GM18511 (cell line): ENCODE results near the gene TEX13C.
A peak's percentile ranks its signal among the peaks of the same experiment; 100 is the strongest.
"Not testable (repeated sequence)": the region's sequence is repeated elsewhere in the genome, so short reads cannot be mapped to it uniquely, and the experiment has no call there.

ENCODE experiments used
- ATAC-seq: cut with Tn5 transposase; IDR thresholded peaks from one replicate; pipeline ENCODE4 v1.9.1; 2021; ENCODE audit warnings: mild to moderate bottlenecking, moderate library complexity; ENCODE audit not compliant: unreplicated experiment

The TEX13C gene

DNA sequence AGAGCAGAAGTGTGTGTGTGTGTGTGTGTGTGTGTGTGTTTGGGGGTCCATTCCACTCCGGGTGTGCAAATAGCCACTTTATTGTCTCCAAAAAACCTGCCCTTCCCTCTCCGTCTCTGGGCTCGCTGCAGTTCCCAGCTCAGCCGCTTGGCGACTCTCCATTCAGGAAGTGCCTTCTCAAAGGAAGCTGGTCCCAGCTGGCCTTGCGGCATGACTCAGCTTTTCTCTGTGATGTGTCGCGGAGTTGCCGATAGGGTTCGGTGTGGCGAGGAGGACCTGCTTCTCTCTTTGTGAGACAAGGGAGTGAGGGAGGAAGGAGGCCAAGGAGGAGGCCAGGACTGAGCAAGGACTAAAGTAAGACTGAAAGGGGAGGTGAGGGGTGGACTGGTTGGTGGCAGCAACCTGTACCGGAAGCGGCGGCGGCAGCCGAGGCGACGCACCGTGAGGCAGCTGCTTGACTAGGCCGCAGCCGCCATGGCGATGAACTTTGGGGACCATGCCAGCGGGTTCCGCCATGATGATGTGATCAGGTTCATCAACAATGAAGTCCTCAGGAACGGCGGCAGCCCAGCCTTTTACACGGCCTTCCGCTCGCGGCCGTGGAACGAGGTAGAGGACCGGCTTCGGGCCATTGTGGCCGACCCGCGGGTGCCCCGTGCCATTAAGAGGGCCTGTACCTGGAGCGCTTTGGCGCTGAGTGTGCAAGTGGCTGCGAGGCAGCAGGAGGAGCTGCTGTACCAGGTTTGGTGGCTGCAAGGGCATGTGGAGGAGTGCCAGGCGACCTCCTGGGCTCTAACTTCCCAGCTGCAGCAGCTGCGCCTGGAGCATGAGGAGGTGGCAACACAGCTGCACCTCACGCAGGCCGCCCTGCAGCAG lies at the start of gene TEX13C:
TEX13C (plus strand) TSS at position 226 of the 876 bp plus-strand sequence; CDS start at position 475, 249 bp downstream.
- no peak for ATAC-seq

DNA sequence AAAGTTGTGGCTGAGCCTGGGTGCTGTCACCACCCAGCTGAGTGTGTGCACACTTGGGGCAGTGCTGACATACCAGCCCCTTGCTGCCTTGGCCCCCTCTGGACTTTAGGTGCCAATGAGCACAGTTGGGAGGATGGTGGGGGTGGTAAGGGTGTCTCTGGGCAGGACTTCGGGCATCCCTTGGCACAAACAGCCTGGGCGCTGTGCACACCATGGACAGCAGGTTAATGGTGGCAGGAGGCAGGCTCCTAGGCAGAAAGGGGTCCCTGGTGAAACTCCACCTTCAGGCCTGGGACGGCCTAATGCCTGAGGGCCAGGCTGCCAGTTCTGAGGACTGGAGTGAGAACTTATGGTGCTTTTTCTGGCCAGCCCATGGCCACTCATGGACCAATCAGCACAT lies 32.4 kb upstream of the TEX13C start:
- no peak for ATAC-seq

DNA sequence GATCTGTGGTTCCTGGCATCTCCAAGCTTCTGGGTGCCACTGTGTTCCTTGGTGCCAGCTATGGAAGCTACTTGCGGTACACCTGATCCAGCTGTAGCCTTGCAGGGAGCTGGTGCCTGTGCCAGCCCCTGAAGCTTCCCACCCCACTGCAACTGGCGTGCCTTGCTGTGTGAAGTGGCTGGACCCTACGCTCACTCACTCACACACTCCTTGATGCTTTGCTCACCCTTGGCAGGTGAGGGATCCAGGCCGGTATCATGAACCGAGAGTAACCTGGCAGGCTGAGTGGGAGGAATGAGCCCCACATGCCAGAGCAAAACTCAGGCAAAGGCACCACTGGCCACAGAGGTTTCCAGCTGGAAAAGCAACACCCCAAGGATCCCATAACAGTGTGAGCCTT lies 31.3 kb upstream of the TEX13C start:
- ATAC-seq, result no peak

DNA sequence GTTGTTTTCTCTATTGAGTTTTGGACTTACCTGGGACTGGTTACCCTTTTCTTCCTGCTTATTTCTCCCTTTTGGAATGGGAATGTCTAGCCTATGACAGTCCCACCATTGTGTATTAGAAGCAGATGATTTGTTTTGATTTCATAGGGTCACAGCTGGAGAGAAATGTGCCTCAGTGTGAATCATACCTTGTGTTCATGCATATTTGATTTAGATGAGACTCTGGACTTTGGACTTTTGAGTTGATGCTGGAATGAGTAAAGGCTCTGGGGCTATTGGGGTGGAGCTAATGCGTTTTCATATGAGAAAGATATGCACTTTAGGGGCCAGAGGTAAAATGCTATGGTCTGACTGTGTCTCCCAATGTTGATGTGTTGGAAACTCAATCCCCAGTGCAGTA lies 30.5 kb upstream of the TEX13C start:
- ATAC-seq, result no peak

DNA sequence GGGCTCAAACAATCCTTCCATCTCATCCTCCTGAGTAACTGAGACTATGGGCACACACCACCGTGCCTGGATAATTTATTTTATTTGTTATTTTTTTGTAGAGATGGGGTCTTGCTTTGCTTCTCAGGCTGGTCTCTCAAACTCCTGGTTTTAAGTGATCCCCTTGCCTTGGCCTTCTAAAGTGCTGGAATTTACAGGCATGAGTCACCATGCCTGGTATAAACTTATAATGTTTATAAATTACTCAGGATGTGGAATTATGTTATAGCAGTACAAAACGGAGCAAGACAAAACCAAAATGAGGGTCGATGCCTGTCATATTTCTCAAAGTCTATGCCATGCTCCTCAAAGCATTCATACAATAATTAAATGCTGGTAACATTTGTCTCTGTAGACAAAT lies 29.8 kb upstream of the TEX13C start:
- no peak for ATAC-seq

DNA sequence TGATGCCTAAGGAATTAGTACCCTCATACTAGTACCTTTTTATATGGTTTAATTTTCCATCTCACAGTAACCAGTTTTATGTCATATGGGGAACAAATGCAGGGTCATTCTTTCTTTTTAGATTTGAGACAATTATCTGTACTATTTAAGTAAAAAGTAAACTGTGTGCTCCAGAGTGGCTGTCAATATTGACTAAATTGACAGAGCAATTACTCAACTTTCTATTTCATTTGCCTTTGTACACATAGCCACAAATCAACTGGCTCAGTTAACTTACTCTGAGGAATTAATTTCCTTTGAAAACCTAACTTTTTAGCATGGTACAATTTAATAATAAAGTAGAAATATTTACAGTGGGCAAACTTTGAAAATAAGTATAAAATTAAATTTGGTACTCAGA lies 28.5 kb upstream of the TEX13C start:
- ATAC-seq, result no peak

DNA sequence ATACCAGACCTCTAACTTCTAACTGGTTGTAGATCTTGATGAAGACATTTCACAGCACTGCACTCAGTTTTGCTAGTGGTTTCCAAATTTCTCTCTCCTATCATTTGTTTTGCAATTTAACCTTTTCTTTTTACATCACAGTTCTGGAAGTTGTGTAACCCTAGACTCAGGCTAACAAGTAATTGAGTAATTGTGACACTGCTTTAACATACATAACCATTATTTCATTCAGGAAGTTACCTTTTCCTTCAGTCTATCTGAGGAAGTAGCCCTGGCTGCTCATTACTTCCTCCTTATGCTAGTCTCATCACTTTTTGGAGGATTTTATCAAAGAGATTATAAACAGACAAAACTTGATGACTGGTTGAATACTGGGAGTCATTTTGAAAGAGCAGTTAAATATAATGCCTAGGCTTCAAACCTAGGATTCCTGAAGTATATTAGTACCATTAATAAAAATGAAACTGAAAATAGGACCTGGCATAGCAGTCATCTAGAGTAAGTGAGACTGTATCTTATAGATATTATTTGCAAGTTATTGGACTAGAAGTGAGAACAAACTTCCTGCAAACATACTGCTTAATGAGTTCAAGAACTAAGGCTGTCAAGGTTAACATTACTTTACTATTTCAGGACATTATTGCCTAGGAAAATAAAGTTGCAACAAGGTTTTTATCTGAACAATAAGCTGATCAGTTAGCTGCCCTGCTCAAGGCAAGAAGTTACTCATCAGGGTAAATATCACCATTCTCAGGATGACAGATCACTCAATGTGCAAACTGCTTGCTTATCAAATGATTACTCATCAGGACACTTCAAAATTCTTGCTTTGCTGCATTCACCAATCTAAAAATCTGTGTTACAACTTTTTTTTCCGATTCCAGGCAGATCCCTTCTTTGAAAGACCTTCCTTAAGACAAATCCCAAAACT lies 25.6 kb upstream of the TEX13C start:
- peak; percentile 60 for ATAC-seq

DNA sequence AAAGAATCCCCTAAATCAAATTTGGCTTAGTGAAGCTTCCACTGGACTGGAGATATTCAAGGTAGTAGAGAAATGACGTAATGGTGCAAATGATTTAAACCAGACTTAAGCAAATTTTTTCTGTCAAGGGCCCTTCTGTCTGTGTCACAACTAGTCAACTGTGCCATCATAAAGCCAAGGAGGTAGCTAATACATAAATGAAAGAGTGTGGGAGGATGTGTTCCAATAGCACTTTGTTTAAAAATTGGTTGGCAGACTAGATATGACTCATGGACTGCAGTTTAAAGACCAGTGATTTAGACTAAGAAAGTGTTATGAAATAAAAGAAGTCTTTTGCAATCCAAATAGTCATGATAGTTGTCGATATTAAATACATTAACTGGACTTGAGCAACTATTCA lies 24.3 kb upstream of the TEX13C start:
- ATAC-seq, result peak; percentile 72

DNA sequence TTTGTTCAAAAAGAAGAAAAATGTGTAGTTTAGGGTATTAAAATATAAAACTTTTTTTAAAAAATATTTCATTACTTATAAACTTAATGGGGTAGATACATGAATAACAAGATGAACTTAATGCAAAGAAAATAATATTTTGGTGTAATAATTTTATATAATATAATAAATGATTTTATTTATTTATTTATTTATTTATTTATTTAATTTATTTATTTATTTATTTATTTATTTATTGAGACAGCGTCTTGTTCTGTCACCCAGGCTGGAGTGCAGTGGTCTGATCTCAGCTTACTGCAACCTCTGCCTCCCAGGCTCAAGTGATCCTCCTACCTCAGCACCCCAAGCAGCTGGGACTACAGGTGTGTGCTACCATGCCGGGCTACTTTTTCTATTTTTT lies 20.8 kb upstream of the TEX13C start:
- no peak for ATAC-seq

DNA sequence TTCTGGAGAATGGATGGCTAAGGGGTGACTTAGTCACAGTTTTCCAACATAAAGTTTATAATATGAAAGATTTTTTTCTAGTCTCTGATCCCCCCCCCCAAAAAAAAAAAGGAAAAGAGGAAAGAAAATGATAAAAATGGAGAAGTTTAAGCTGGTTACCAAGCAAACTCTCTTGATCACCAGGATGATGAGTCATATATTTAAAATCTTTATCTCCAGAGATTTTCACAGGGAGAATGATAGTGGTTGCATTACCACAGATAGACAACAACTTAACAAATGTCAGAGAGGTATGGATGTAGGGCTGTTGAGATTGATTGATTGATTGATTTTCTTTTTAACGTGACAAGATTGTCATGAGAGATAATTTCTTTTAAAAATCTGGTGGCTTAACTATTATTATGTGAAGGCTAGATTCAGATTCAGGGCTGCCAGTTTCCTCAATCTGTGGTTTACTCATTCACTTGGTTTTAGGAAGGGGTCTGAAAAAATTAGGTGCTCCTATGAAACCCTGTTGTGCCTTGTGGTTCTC lies 13.3 kb upstream of the TEX13C start:
- no peak for ATAC-seq

DNA sequence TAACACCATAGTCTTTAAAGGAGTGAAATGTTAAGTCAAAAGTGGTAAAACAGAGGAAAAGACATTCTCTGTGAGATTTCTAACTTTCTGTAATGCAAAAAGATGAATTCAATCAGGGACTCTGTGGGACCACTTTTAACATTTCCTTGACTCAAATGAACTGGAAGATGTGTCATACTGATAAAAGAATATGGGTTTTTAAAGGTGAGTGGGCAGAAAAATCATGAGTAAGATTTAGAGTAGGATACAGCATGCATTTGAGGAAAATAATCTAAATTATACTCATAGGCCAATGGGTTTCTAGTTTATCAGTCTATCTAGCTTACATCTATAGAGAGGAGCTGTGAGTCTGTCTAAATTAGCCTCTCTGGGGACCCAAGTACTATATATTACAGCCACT lies 11.0 kb upstream of the TEX13C start:
- no peak for ATAC-seq

DNA sequence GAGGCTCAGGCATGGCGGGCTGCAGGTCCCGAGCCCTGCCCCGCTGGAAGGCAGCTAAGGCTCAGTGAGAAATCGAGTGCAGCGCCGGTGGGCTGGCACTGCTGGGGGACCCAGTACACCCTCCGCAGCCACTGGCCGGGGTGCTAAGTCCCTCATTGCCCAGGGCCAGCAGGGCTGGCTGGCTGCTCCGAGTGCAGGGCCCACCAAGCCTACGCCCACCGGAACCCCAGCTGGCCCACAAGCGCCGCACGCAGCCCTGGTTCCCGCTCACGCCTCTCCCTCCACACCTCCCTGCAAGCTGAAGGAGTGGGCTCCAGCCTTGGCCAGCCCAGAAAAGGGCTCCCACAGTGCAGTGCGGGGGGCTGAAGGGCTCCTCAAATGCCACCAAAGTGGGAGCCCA lies 505 bp upstream of the TEX13C start:
- not testable (repeated sequence) for ATAC-seq

DNA sequence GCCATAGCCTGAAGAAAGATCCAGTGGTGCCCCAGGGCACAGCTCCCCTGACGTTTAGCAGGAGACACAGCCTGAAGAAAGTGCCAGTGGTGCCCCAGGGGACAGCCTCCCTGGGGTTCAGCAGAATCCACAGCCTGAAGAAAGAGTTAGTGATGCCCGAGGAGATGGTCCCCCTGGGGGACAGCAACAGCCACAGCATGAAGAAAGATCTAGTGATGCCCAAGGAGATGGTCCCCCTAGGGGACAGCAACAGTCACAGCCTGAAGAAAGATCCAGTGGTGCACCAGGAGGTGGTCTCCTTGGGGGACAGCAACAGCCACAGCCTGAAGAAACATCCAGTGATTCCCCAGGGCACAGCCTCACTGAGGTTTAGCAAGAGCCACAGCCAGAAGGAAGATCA lies 2.8 kb downstream of the TEX13C start:
- no peak for ATAC-seq

DNA sequence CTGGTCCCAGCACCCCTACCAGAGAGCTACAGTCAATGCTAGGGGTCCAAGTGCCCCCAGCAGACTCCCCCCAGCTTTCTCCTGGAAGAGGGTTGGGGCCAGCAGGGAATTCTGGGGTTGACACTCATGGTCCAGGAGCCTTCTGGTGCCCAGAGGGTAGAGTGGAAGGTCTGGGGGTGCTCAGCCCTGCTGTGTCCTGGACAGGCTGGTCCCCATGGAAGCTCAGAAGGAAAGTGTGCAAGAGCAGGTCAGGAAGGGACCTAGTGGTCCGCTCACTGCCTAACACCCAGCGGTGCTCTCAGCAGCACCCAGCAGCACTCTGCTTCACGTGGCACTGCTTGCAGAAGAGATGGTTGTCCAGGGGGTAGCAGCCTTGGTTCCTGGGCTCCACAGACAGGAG lies 6.9 kb downstream of the TEX13C start:
- no peak for ATAC-seq

DNA sequence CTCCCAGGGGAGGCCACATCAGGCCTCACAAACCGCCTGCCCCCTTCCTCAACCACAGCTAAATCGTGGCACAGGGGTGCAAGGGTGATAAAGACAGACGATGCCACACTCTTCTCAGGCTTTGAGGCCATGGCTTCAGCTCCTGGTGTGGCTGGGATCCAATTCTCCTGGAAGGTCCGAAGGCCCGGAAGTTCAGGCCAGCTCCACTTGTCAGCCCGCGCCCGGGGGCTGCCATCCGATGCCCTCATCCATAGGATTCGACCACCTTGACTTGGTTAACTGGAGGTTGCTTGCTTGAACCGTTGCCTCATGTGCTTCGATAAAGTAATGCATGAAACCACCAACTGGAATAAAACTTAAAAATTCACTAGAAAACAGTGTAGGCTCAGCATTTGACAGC lies 8.2 kb downstream of the TEX13C start:
- no peak for ATAC-seq

DNA sequence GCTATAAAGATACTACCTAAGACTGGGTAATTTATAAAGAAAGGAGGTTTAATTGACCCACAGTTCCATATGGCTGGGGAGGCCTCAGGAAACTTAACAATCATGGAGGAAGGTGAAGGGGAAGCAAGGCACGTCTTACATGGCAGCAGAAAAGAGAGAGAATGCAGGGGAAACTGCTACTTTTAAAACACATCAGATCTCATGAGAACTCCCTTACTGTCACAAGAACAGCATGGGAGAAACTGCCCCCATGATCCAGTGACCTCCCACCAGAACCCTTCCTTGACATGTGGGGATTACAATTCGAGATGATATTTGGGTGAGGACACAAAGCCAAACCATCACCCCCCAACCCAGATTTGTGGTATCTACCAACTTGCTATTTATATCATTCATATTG lies 13.9 kb downstream of the TEX13C start:
- ATAC-seq, result no peak

DNA sequence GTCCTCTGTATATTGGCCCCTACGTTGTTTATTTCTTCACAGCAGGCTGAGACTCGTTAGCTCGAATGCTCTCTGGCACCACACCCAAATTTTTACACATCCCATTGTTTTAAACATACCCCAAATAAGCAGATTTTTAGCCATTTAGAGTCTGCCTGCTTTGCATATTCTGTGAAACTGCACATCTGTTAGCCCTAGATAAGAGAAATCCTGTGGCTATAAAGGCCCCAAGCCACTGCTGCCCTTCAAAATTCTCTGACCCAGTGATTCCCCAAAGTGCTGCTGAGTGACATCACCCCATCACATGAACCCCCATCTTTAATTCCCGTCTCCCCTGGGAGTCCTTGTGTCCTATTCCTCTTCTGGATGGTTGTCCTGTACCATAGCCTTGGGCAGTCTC lies 20.8 kb downstream of the TEX13C start:
- ATAC-seq, result no peak

DNA sequence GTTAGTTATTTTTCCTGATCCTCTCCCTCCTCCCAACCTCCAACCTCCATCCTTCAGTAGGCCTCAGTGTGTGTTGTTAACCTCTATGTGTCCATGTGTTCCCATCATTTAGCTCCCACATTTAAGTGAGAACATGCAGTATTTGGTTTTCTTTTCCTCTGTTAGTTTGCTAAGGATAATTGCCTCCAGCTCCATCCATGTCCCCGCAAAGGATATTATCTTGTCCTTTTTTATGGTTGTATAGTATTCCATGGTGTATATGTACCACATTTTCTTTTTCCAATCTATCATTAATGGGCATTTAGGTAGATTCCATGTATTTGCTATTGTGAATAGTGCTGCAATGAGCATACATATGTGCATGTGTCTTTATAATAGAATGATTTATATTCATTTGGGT lies 54.5 kb downstream of the TEX13C start:
- no peak for ATAC-seq
